ENCODE results near the gene SLC39A12. TPM values are rescaled to one million over a fixed set of nuclear protein-coding genes. Genes with fewer than 3 reads are reported as not detected.

Gene SLC39A12
- total and polyA plus RNA-seq, 2 of the 8 experiments (the other 6 are each of a cell fraction or from before 2014, with no cell fraction given) = not detected

- TF ChIP-seq CHD7 (IDR thresholded peaks at IDR 0.05; ENCODE audit: insufficient replicate concordance, low read length) (no peak), EZH2 (IDR thresholded peaks at IDR 0.05; ENCODE audit: low read depth, low read length, severe bottlenecking) (no peak), E2F6 (IDR thresholded peaks at IDR 0.05) (no peak), SP4 (IDR thresholded peaks at IDR 0.05; ENCODE audit: low read length) (no peak), TAF1 (IDR thresholded peaks at IDR 0.05; ENCODE audit: low read depth, low read length) (no peak), SIRT6 (IDR thresholded peaks at IDR 0.05; ENCODE audit: low read length) (no peak), MAFK (IDR thresholded peaks at IDR 0.05; ENCODE audit: low read depth, low read length) (no peak), SRF (IDR thresholded peaks at IDR 0.05; ENCODE audit: low read depth, low read length) (no peak), SUZ12 (IDR thresholded peaks at IDR 0.05; ENCODE audit: low read length) (no peak), SP1 (IDR thresholded peaks at IDR 0.05; ENCODE audit: low read depth, low read length) (no peak), SIX5 (IDR thresholded peaks at IDR 0.05; ENCODE audit: low read depth, low read length) (no peak), HDAC6 (IDR thresholded peaks at IDR 0.05; ENCODE audit: low read depth, low read length) (no peak)
Observed at GRCh38 chr10:18075881-18076280, 124.2 kb downstream of the SLC39A12 start (continued).
